Activated naive CD8-positive, alpha-beta T cell treated with anti-CD3 and anti-CD28 coated beads, Interleukin-2, amount 50 U/mL, for 24 hours (primary cell): ENCODE data around the gene MCL1.
"Not testable (repeated sequence)": the region's sequence is repeated elsewhere in the genome, so short reads cannot be mapped to it uniquely, and the experiment has no call there.

Experiments used
- ATAC-seq: fragments of 150-1000 bp; cut with Tn5 transposase; one replicate; pipeline ENCODE4 v1.10.0; 2021
- DNase-seq: peaks from one replicate; pipeline ENCODE4 v3.0.0; 2021
- H3K27ac Mint-ChIP-seq: one replicate; pipeline ENCODE4 v1.8.0; 2021; ENCODE audit warnings: mild to moderate bottlenecking, mixed read lengths
- H3K27me3 Mint-ChIP-seq: one replicate; pipeline ENCODE4 v1.8.0; 2021; ENCODE audit warnings: mixed read lengths
- H3K36me3 Mint-ChIP-seq: one replicate; pipeline ENCODE4 v1.8.0; 2021; ENCODE audit warnings: low read depth, mixed read lengths
- H3K4me1 Mint-ChIP-seq: one replicate; pipeline ENCODE4 v1.8.0; 2021; ENCODE audit warnings: mixed read lengths
- H3K4me3 Mint-ChIP-seq: one replicate; pipeline ENCODE4 v1.8.0; 2021; ENCODE audit warnings: mild to moderate bottlenecking, moderate library complexity, mixed read lengths
- H3K9me3 Mint-ChIP-seq: one replicate; pipeline ENCODE4 v1.8.0; 2021; ENCODE audit warnings: mixed read lengths

MCL1 gene

DNA sequence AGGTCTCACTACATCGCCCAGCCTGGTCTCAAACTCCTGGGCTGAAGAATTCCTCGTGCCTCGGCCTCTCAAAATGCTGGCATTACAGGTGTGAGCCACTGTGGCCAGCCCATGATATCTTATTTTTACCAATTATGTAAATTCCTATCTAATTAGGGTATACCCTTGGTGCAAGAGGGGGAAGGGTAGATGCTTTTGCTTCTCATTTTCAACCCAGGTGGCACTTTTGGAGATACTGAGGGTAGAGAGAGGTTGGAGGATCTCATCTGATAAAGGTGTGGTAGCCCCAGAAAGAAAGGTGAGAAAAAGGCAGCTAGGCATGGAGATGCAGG, 32.6 kb upstream of the MCL1 start:
- ATAC-seq (no peak), DNase-seq (no peak)
- Mint-ChIP-seq H3K27ac (peak overlapping the region; percentile 97), H3K36me3 (peaks cover 40% of the 10 kb centered on the region), H3K4me1 (peaks cover 66% of the 10 kb centered on the region), H3K27me3 (no peaks in the 10 kb centered on the region), H3K4me3 (peak overlapping the region; percentile 72), H3K9me3 (no peaks in the 10 kb centered on the region)

GRCh38 chr1:150610576-150610975, 31.2 kb upstream of the MCL1 start:
- Mint-ChIP-seq H3K4me1 (peaks cover 56% of the 10 kb centered on the region), H3K27ac (peak overlapping the region; percentile 97), H3K9me3 (no peaks in the 10 kb centered on the region), H3K36me3 (peaks cover 28% of the 10 kb centered on the region), H3K4me3 (no peak overlapping the region), H3K27me3 (no peaks in the 10 kb centered on the region)
- DNase-seq (no peak), ATAC-seq (no peak)

DNA sequence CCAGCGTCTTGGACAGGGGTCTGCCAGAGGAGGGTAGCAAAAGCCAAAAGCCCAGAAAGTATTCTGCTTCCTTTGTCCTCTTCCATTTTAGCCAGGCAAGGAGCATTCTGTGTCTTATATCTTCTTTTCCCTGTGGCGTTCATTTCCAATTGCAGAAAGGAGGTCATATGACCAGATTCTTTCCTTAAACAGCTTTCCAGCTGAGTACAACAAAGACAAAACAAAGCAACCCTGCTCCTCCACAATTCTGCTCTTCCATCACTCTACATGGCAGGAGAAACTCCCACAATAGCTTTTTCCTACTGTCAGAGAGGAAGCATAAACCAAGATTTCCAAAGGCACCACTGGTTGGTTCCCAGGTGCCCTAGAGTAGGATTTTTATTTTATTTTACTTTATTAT, 30.3 kb upstream of the MCL1 start:
- peaks cover 22% of the 10 kb centered on the region for H3K36me3 Mint-ChIP-seq
- no peaks in the 10 kb centered on the region for H3K27me3 Mint-ChIP-seq
- H3K4me1 Mint-ChIP-seq: peaks cover 54% of the 10 kb centered on the region
- no peaks in the 10 kb centered on the region for H3K9me3 Mint-ChIP-seq
- DNase-seq (no peak), ATAC-seq (no peak)
- no peak overlapping the region for H3K27ac Mint-ChIP-seq
- no peak overlapping the region for H3K4me3 Mint-ChIP-seq

DNA sequence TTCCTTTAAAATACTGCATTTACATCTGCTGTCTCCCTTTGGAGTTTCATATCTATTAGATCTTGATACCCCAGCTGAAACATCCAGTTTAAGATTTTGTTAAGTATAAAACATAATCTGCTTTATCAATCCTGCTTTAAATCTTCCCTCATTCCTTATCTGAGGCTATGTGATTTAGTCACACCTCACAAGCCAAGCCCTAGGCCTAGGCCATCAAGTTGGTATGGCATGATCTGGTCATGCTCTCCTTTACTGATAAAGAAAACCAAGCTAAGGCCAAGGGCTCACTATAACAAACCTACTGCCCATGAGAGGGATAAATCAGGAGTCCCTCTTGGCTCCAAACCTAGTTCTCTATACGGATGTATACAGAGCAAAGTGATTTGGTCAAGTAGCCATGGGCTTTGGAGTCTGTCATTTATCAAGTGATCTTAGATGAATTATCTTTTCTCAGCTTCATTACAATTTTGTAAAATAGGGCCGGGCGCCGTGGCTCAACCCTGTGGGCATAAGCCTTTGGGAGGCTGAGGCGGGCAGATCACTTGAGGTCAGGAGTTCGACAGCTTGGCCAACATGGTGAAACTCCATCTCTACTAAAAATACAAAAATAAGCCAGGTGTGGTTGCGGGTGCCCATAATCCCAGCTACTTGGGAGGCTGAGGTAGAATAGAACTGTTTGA, 27.2 kb upstream of the MCL1 start:
- DNase-seq: no peak
- no peaks in the 10 kb centered on the region for H3K27me3 Mint-ChIP-seq
- no peak for ATAC-seq
- no peak overlapping the region for H3K4me3 Mint-ChIP-seq
- H3K9me3 Mint-ChIP-seq: no peaks in the 10 kb centered on the region
- peaks cover 38% of the 10 kb centered on the region for H3K4me1 Mint-ChIP-seq
- H3K27ac Mint-ChIP-seq: no peak overlapping the region
- H3K36me3 Mint-ChIP-seq: peaks cover 8% of the 10 kb centered on the region

GRCh38 chr1:150605451-150605731, 26.0 kb upstream of the MCL1 start:
- not testable (repeated sequence) for H3K27me3 Mint-ChIP-seq, H3K4me3 Mint-ChIP-seq, H3K9me3 Mint-ChIP-seq, H3K27ac Mint-ChIP-seq, ATAC-seq, DNase-seq
- Mint-ChIP-seq H3K4me1 (peaks cover 27% of the 10 kb centered on the region), H3K36me3 (peaks cover 10% of the 10 kb centered on the region)

GRCh38 chr1:150604226-150604588, 24.8 kb upstream of the MCL1 start:
- ATAC-seq (no peak), DNase-seq (no peak)
- Mint-ChIP-seq H3K4me3 (no peak overlapping the region), H3K36me3 (peaks cover 13% of the 10 kb centered on the region), H3K27me3 (no peaks in the 10 kb centered on the region), H3K4me1 (peaks cover 24% of the 10 kb centered on the region), H3K27ac (peak overlapping the region; percentile 66), H3K9me3 (no peaks in the 10 kb centered on the region)

DNA sequence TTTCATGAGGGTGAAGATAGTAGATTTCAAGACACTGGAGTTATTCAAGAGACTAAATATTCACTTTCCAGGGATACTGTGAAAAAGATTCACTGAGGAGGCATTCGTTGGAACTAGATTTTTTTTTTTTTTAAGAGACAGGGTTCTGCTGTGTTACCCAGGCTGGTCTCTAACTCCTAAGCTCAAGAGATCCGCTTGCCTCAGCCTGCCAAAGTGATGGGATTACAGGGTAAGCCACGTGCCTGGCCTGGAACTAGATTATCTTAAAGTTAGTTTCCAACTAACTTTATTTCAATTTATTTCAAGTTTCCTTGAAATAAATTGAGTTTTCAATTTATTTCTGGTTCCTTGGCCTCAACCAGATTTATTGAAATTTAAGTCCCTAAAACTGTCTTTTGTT, 24.3 kb upstream of the MCL1 start:
- peak overlapping the region; percentile 55 for H3K27ac Mint-ChIP-seq
- ATAC-seq (no peak), DNase-seq (no peak)
- peaks cover 12% of the 10 kb centered on the region for H3K36me3 Mint-ChIP-seq
- no peak overlapping the region for H3K4me3 Mint-ChIP-seq
- H3K9me3 Mint-ChIP-seq: no peaks in the 10 kb centered on the region
- H3K4me1 Mint-ChIP-seq: peaks cover 24% of the 10 kb centered on the region
- H3K27me3 Mint-ChIP-seq: no peaks in the 10 kb centered on the region

- ATAC-seq, DNase-seq, H3K9me3 Mint-ChIP-seq, H3K27ac Mint-ChIP-seq, H3K27me3 Mint-ChIP-seq, H3K4me3 Mint-ChIP-seq: not testable (repeated sequence)
- Mint-ChIP-seq H3K4me1 (peaks cover 24% of the 10 kb centered on the region), H3K36me3 (peaks cover 12% of the 10 kb centered on the region)
These were observed 23.0 kb upstream of the MCL1 start for GRCh38 chr1:150602372-150602771.

DNA sequence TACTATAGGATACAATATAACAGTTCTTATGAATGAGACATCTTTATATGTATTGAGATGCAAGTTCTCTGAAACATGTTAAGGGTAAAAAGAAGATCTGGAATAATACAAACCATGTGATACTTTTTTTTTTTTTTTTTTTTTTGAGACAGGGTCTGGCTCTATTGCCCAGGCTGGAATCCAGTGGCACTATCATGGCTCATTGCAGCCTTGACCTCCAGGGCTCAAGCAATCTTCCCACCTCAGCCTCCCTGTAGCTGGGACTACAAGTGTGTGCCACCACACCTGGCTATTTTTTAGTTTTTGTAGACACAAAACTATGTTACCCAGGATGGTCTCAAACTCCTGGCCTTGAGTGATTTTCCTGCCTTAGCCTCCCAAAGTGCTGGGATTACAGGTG, 22.1 kb upstream of the MCL1 start:
- Mint-ChIP-seq H3K36me3 (peaks cover 12% of the 10 kb centered on the region), H3K27ac (no peak overlapping the region), H3K27me3 (no peaks in the 10 kb centered on the region), H3K4me1 (peaks cover 24% of the 10 kb centered on the region), H3K4me3 (no peak overlapping the region), H3K9me3 (no peaks in the 10 kb centered on the region)
- ATAC-seq: no peak
- DNase-seq: no peak

GRCh38 chr1:150598346-150598745, 18.9 kb upstream of the MCL1 start:
- not testable (repeated sequence) for H3K27ac Mint-ChIP-seq, DNase-seq

GRCh38 chr1:150596976-150597375, 17.6 kb upstream of the MCL1 start:
- Mint-ChIP-seq H3K4me1 (peaks cover 5% of the 10 kb centered on the region), H3K27me3 (no peaks in the 10 kb centered on the region), H3K27ac (no peak overlapping the region), H3K36me3 (peaks cover 11% of the 10 kb centered on the region), H3K4me3 (no peak overlapping the region), H3K9me3 (no peaks in the 10 kb centered on the region)
- ATAC-seq (no peak), DNase-seq (no peak)

More at GRCh38 chr1:150598346-150598745, 18.9 kb upstream of the MCL1 start:
- not testable (repeated sequence) for H3K4me3 Mint-ChIP-seq, H3K4me1 Mint-ChIP-seq, H3K27me3 Mint-ChIP-seq, H3K9me3 Mint-ChIP-seq, ATAC-seq
- H3K36me3 Mint-ChIP-seq: peaks cover 11% of the 10 kb centered on the region

GRCh38 chr1:150596095-150596892, 16.9 kb upstream of the MCL1 start:
- no peak overlapping the region for H3K27ac Mint-ChIP-seq
- no peak overlapping the region for H3K4me3 Mint-ChIP-seq

GRCh38 chr1:150582371-150582770, 3.0 kb upstream of the MCL1 start:
- ATAC-seq: no peak

More at GRCh38 chr1:150596095-150596892, 16.9 kb upstream of the MCL1 start:
- DNase-seq (no peak), ATAC-seq (no peak)
- peaks cover 11% of the 10 kb centered on the region for H3K36me3 Mint-ChIP-seq
- H3K4me1 Mint-ChIP-seq: peaks cover 5% of the 10 kb centered on the region
- no peaks in the 10 kb centered on the region for H3K27me3 Mint-ChIP-seq
- no peaks in the 10 kb centered on the region for H3K9me3 Mint-ChIP-seq

DNA sequence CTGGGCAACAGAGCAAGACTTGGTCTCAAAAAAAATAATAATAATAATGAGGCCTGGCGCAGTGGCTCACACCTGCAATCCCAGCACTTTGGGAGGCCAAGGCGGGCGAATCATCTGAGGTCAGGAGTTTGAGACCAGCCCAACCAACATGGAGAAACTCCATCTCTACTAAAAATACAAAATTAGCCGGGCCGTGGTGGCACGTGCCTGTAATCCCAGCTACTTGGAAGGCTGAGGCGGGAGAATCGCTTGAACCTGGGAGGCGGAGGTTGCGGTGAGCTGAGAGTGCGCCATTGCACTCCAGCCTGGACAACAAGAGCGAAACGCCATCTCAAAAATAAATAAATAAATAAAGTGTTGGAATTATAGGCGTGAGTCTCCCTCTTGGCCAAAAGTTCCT, 2.6 kb upstream of the MCL1 start:
- H3K27me3 Mint-ChIP-seq, DNase-seq, H3K4me3 Mint-ChIP-seq, H3K9me3 Mint-ChIP-seq, H3K27ac Mint-ChIP-seq, ATAC-seq: not testable (repeated sequence)
- Mint-ChIP-seq H3K4me1 (peaks cover 19% of the 10 kb centered on the region), H3K36me3 (peaks cover 27% of the 10 kb centered on the region)

More at GRCh38 chr1:150582371-150582770, 3.0 kb upstream of the MCL1 start:
- Mint-ChIP-seq H3K27me3 (peaks cover 3% of the 10 kb centered on the region), H3K9me3 (no peaks in the 10 kb centered on the region), H3K27ac (no peak overlapping the region), H3K4me1 (peaks cover 19% of the 10 kb centered on the region), H3K36me3 (peaks cover 23% of the 10 kb centered on the region), H3K4me3 (no peak overlapping the region)
- DNase-seq: no peak

- H3K36me3 Mint-ChIP-seq: peaks cover 32% of the 10 kb centered on the region
- not testable (repeated sequence) for H3K4me3 Mint-ChIP-seq, DNase-seq, H3K27me3 Mint-ChIP-seq, H3K9me3 Mint-ChIP-seq, ATAC-seq
- peak overlapping the region; percentile 92 for H3K27ac Mint-ChIP-seq
- peaks cover 19% of the 10 kb centered on the region for H3K4me1 Mint-ChIP-seq
These were observed 2.0 kb upstream of the MCL1 start for GRCh38 chr1:150581437-150581836.
